ENCODE results near the gene LMX1B.

DNA sequence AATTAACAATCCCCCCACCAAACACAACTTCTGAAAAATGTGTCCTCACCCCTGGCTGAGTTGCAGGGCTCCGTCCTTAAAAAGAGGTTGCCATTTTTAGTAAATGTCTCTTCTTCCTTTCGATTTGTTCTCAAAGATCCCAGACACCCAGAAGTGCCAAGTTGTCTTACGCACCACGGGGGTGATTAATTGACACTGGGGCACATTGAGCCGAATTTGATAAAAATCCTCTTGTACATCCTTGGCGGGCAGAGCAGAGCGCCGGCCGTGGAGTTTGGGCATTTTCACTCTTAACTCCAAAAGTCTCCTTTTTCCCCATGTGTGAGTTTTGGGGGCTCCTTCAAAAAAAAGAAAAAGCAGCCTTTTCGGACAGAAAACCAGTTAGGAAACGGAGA, 4.5 kb downstream of the LMX1B start:
- TF ChIP-seq POLR2A (IDR thresholded peaks at IDR 0.05): no peak
- TF ChIP-seq, protein P1, sequence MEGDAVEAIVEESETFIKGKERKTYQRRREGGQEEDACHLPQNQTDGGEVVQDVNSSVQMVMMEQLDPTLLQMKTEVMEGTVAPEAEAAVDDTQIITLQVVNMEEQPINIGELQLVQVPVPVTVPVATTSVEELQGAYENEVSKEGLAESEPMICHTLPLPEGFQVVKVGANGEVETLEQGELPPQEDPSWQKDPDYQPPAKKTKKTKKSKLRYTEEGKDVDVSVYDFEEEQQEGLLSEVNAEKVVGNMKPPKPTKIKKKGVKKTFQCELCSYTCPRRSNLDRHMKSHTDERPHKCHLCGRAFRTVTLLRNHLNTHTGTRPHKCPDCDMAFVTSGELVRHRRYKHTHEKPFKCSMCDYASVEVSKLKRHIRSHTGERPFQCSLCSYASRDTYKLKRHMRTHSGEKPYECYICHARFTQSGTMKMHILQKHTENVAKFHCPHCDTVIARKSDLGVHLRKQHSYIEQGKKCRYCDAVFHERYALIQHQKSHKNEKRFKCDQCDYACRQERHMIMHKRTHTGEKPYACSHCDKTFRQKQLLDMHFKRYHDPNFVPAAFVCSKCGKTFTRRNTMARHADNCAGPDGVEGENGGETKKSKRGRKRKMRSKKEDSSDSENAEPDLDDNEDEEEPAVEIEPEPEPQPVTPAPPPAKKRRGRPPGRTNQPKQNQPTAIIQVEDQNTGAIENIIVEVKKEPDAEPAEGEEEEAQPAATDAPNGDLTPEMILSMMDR (IDR thresholded peaks at IDR 0.05): no peak
